ENCODE measurements around the gene VSNL1.
"Not testable (repeated sequence)": the region's sequence is repeated elsewhere in the genome, so short reads cannot be mapped to it uniquely, and the experiment has no call there.

VSNL1 gene

DNA sequence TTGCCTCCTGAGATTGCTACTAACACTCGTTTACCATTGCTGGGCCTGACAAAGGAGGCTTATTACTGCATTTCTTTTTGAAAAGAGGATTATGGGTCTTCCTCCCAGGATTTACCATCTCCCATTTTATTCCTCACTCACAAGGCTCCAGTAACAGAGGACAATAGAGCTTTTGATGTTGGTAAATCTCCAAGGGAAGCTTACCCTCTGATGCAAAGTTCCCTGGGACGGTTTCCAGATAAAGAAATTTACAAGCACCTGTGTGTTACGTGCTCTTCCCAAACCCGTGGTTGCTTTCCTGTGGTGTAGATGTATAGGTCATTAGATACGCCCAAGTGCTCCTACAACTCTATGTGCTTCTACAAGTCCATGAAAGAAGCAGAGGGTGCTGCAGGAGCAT is 17.1 kb downstream of the VSNL1 start:
- Histone ChIP-seq H2AFZ (ENCODE audit: insufficient read depth, low read length, poor library complexity) (no peak overlapping the region), H4K8ac (ENCODE audit: low read depth, low read length) (no peak overlapping the region), H3K27ac (ENCODE audit: low read depth, low read length) (no peak overlapping the region), H3K18ac (ENCODE audit: low read length) (no peak overlapping the region), H3K27me3 (ENCODE audit: insufficient read depth, low read length) (no peaks in the 10 kb centered on the region), H2BK120ac (ENCODE audit: insufficient read depth, low read length, poor library complexity) (no peak overlapping the region), H3K14ac (ENCODE audit: low read length) (no peak overlapping the region), H3K23ac (ENCODE audit: low read length) (no peak overlapping the region), H4K91ac (ENCODE audit: low read depth, low read length) (no peak overlapping the region), H3K4me3 (ENCODE audit: low read depth, low read length) (no peak overlapping the region), H4K12ac (ENCODE audit: low read depth, low read length) (no peak overlapping the region), H3K36me3 (ENCODE audit: control insufficient read depth in 1 of 2, insufficient read depth in 2 of 2, low read length in 2 of 2) (no peaks in the 10 kb centered on the region), H3K79me2 (ENCODE audit: control insufficient read depth, insufficient read depth, low read length, poor library complexity) (no peaks in the 10 kb centered on the region), H3K4ac (ENCODE audit: low read depth, low read length) (no peak overlapping the region), H3K79me1 (ENCODE audit: low read length) (no peaks in the 10 kb centered on the region), H3K9ac (ENCODE audit: low read length) (no peak overlapping the region), H3K9me3 (ENCODE audit: insufficient read depth, low read depth, low read length) (no peaks in the 10 kb centered on the region), H2BK5ac (ENCODE audit: low read depth, low read length, poor library complexity) (no peak overlapping the region), H2AK5ac (ENCODE audit: low read length) (no peak overlapping the region), H3K4me2 (ENCODE audit: low read length) (no peak overlapping the region), H3K4me1 (ENCODE audit: control insufficient read depth in 1 of 2, insufficient read depth in 2 of 2, low read length in 2 of 2) (no peaks in the 10 kb centered on the region), H2BK12ac (ENCODE audit: low read length) (no peak overlapping the region)
- WGBS (ENCODE audit: extremely low coverage, insufficient coverage, insufficient read length) = no CpG with 5 or more reads among the region's 5 CpGs
- DNase-seq = no peak

DNA sequence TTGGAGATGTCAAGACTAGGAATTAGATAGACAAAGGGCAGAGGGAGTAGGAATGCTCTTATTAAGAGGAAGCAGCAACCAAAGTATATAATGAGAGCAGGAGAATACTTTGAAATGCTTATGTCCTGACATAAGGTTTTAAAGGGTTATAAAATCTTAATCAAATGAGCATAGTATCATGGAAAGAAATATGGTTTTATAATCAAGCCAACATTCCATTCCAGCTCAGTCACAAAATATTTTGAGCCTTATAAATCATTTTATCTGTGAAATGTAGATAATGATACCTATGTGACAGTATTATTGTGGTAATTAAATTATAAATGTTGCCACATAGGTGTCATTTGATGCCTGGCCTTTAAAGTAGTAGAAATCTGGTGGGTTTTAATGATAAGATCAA is 17.6 kb downstream of the VSNL1 start:
- no peaks in the 10 kb centered on the region for H3K79me2 ChIP-seq (ENCODE audit: control insufficient read depth, insufficient read depth, low read length, poor library complexity)
- no peak overlapping the region for H3K18ac ChIP-seq (ENCODE audit: low read length)
- H4K12ac ChIP-seq (ENCODE audit: low read depth, low read length) = no peak overlapping the region
- no peak overlapping the region for H4K8ac ChIP-seq (ENCODE audit: low read depth, low read length)
- no peak overlapping the region for H2AK5ac ChIP-seq (ENCODE audit: low read length)
- DNase-seq = no peak
- no peaks in the 10 kb centered on the region for H3K36me3 ChIP-seq (ENCODE audit: control insufficient read depth in 1 of 2, insufficient read depth in 2 of 2, low read length in 2 of 2)
- H4K91ac ChIP-seq (ENCODE audit: low read depth, low read length) = no peak overlapping the region
- H2BK120ac ChIP-seq (ENCODE audit: insufficient read depth, low read length, poor library complexity) = no peak overlapping the region
- no peak overlapping the region for H3K23ac ChIP-seq (ENCODE audit: low read length)
- H2AFZ ChIP-seq (ENCODE audit: insufficient read depth, low read length, poor library complexity) = no peak overlapping the region
- no peak overlapping the region for H3K4me3 ChIP-seq (ENCODE audit: low read depth, low read length)
- H2BK5ac ChIP-seq (ENCODE audit: low read depth, low read length, poor library complexity) = no peak overlapping the region
- no peaks in the 10 kb centered on the region for H3K27me3 ChIP-seq (ENCODE audit: insufficient read depth, low read length)
- no peak overlapping the region for H3K9ac ChIP-seq (ENCODE audit: low read length)
- H3K27ac ChIP-seq (ENCODE audit: low read depth, low read length) = no peak overlapping the region
- H3K4me1 ChIP-seq (ENCODE audit: control insufficient read depth in 1 of 2, insufficient read depth in 2 of 2, low read length in 2 of 2) = no peaks in the 10 kb centered on the region
- no peak overlapping the region for H3K4ac ChIP-seq (ENCODE audit: low read depth, low read length)
- H3K14ac ChIP-seq (ENCODE audit: low read length) = no peak overlapping the region
- H2BK12ac ChIP-seq (ENCODE audit: low read length) = no peak overlapping the region
- no peaks in the 10 kb centered on the region for H3K9me3 ChIP-seq (ENCODE audit: insufficient read depth, low read depth, low read length)
- H3K4me2 ChIP-seq (ENCODE audit: low read length) = no peak overlapping the region
- H3K79me1 ChIP-seq (ENCODE audit: low read length) = no peaks in the 10 kb centered on the region

DNA sequence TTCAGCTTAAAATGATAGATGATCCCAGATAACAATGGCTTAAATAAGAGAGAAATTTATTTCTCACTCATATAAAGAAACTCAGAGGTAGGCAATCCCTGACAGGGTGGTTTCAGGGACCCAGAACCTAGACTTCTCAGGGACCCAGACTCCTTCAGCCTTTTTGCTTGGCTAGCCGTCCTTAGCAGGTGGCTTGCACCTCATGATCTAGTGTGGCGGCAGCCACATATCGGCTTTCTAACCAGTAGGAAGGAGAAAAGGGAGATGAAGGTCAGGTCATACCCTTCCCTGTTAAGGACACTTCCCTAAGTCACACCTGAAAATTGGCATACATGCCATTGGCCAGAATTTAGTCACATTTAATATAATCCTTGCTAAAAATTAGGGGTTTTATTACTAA is 18.4 kb downstream of the VSNL1 start:
- H3K4ac ChIP-seq (ENCODE audit: low read depth, low read length) = no peak overlapping the region
- no peaks in the 10 kb centered on the region for H3K79me1 ChIP-seq (ENCODE audit: low read length)
- no peak overlapping the region for H2AFZ ChIP-seq (ENCODE audit: insufficient read depth, low read length, poor library complexity)
- no peak overlapping the region for H3K27ac ChIP-seq (ENCODE audit: low read depth, low read length)
- H3K4me2 ChIP-seq (ENCODE audit: low read length) = no peak overlapping the region
- no peak overlapping the region for H4K8ac ChIP-seq (ENCODE audit: low read depth, low read length)
- no peak overlapping the region for H2BK120ac ChIP-seq (ENCODE audit: insufficient read depth, low read length, poor library complexity)
- H3K9ac ChIP-seq (ENCODE audit: low read length) = no peak overlapping the region
- no CpG with 5 or more reads among the region's 3 CpGs for WGBS (ENCODE audit: extremely low coverage, insufficient coverage, insufficient read length)
- H3K14ac ChIP-seq (ENCODE audit: low read length) = no peak overlapping the region
- H3K4me3 ChIP-seq (ENCODE audit: low read depth, low read length) = no peak overlapping the region
- H3K23ac ChIP-seq (ENCODE audit: low read length) = no peak overlapping the region
- H3K9me3 ChIP-seq (ENCODE audit: insufficient read depth, low read depth, low read length) = no peaks in the 10 kb centered on the region
- H4K91ac ChIP-seq (ENCODE audit: low read depth, low read length) = no peak overlapping the region
- H3K4me1 ChIP-seq (ENCODE audit: control insufficient read depth in 1 of 2, insufficient read depth in 2 of 2, low read length in 2 of 2) = no peaks in the 10 kb centered on the region
- H3K79me2 ChIP-seq (ENCODE audit: control insufficient read depth, insufficient read depth, low read length, poor library complexity) = no peaks in the 10 kb centered on the region
- H2AK5ac ChIP-seq (ENCODE audit: low read length) = no peak overlapping the region
- no peak overlapping the region for H2BK5ac ChIP-seq (ENCODE audit: low read depth, low read length, poor library complexity)
- no peaks in the 10 kb centered on the region for H3K27me3 ChIP-seq (ENCODE audit: insufficient read depth, low read length)
- no peak overlapping the region for H2BK12ac ChIP-seq (ENCODE audit: low read length)
- DNase-seq = no peak
- H3K18ac ChIP-seq (ENCODE audit: low read length) = no peak overlapping the region
- H3K36me3 ChIP-seq (ENCODE audit: control insufficient read depth in 1 of 2, insufficient read depth in 2 of 2, low read length in 2 of 2) = no peaks in the 10 kb centered on the region
- no peak overlapping the region for H4K12ac ChIP-seq (ENCODE audit: low read depth, low read length)

DNA sequence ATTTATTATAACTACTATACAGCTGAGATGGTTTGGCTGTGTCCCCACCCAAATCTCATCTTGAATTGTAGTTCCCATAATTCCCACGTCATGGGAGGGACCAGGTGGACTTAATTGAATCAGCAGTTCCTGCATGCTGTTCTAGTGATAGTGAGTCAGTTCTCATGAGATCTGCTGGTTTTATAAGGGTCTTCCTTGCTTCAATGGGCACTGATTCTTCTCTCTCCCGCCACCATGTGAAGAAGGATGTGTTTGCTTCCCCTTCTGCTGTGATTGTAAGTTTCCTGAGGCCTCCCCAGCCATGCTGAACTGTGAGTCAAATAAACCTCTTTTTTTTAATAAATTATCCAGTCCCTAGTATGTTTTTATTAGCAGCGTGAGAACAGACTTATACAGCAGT is 25.2 kb downstream of the VSNL1 start:
- H3K27ac ChIP-seq (ENCODE audit: low read depth, low read length); H3K18ac ChIP-seq (ENCODE audit: low read length); H3K4me3 ChIP-seq (ENCODE audit: low read depth, low read length); H3K14ac ChIP-seq (ENCODE audit: low read length); H3K79me2 ChIP-seq (ENCODE audit: control insufficient read depth, insufficient read depth, low read length, poor library complexity); H3K79me1 ChIP-seq (ENCODE audit: low read length); H2BK120ac ChIP-seq (ENCODE audit: insufficient read depth, low read length, poor library complexity); H4K12ac ChIP-seq (ENCODE audit: low read depth, low read length); H3K4ac ChIP-seq (ENCODE audit: low read depth, low read length); H3K9me3 ChIP-seq (ENCODE audit: insufficient read depth, low read depth, low read length); H3K9ac ChIP-seq (ENCODE audit: low read length); H4K91ac ChIP-seq (ENCODE audit: low read depth, low read length); H2AFZ ChIP-seq (ENCODE audit: insufficient read depth, low read length, poor library complexity); H3K4me2 ChIP-seq (ENCODE audit: low read length); H2BK5ac ChIP-seq (ENCODE audit: low read depth, low read length, poor library complexity); H3K4me1 ChIP-seq (ENCODE audit: control insufficient read depth in 1 of 2, insufficient read depth in 2 of 2, low read length in 2 of 2); H2BK12ac ChIP-seq (ENCODE audit: low read length); DNase-seq; H3K36me3 ChIP-seq (ENCODE audit: control insufficient read depth in 1 of 2, insufficient read depth in 2 of 2, low read length in 2 of 2); H2AK5ac ChIP-seq (ENCODE audit: low read length); H4K8ac ChIP-seq (ENCODE audit: low read depth, low read length); H3K27me3 ChIP-seq (ENCODE audit: insufficient read depth, low read length); H3K23ac ChIP-seq (ENCODE audit: low read length): not testable (repeated sequence)
- WGBS (ENCODE audit: extremely low coverage, insufficient coverage, insufficient read length) = no CpG with 5 or more reads among the region's 3 CpGs

DNA sequence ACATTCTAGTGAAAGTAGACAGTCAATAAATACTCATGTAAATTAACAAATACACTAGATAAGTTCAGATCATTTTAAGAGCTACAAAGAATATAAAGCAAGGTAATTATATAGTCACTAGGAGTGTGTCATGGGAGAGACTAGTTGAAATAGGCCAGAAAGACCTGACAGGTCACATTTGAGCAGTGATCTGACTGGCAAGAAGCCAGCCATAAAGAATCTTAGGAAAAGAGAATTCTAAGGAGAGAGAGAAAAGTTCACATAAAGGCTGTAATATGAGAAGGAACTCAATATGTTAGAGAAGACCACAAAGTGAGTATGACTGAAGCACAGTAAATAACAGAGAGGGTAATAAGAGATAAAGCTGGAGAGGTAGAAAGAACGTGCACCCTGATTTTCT is 31.2 kb downstream of the VSNL1 start:
- Histone ChIP-seq H3K18ac (ENCODE audit: low read length) (no peak overlapping the region), H2AK5ac (ENCODE audit: low read length) (no peak overlapping the region), H4K12ac (ENCODE audit: low read depth, low read length) (no peak overlapping the region), H4K91ac (ENCODE audit: low read depth, low read length) (no peak overlapping the region), H2BK12ac (ENCODE audit: low read length) (no peak overlapping the region), H4K8ac (ENCODE audit: low read depth, low read length) (no peak overlapping the region), H3K27ac (ENCODE audit: low read depth, low read length) (no peak overlapping the region), H3K9me3 (ENCODE audit: insufficient read depth, low read depth, low read length) (no peaks in the 10 kb centered on the region), H3K79me2 (ENCODE audit: control insufficient read depth, insufficient read depth, low read length, poor library complexity) (no peaks in the 10 kb centered on the region), H3K27me3 (ENCODE audit: insufficient read depth, low read length) (no peaks in the 10 kb centered on the region), H3K9ac (ENCODE audit: low read length) (no peak overlapping the region), H3K4me1 (ENCODE audit: control insufficient read depth in 1 of 2, insufficient read depth in 2 of 2, low read length in 2 of 2) (no peaks in the 10 kb centered on the region), H3K14ac (ENCODE audit: low read length) (no peak overlapping the region), H3K23ac (ENCODE audit: low read length) (no peak overlapping the region), H2BK5ac (ENCODE audit: low read depth, low read length, poor library complexity) (no peak overlapping the region), H2BK120ac (ENCODE audit: insufficient read depth, low read length, poor library complexity) (no peak overlapping the region), H3K4me3 (ENCODE audit: low read depth, low read length) (no peak overlapping the region), H3K4ac (ENCODE audit: low read depth, low read length) (no peak overlapping the region), H2AFZ (ENCODE audit: insufficient read depth, low read length, poor library complexity) (no peak overlapping the region), H3K79me1 (ENCODE audit: low read length) (no peaks in the 10 kb centered on the region), H3K4me2 (ENCODE audit: low read length) (no peak overlapping the region), H3K36me3 (ENCODE audit: control insufficient read depth in 1 of 2, insufficient read depth in 2 of 2, low read length in 2 of 2) (no peaks in the 10 kb centered on the region)
- WGBS (ENCODE audit: extremely low coverage, insufficient coverage, insufficient read length) = no CpG with 5 or more reads among the region's 1 CpG
- no peak for DNase-seq
